NCI-H460 (cell line): ENCODE measurements around the gene ABCB9. TPM values are rescaled to one million over a fixed set of nuclear protein-coding genes. Genes with fewer than 3 reads are reported as not detected.

Experiments
- DNase-seq: peaks from one replicate; pipeline ENCODE4 v3.0.0-alpha.2; 2016; ENCODE audit warnings: low read depth; ENCODE audit errors: extremely low read depth
- small RNA-seq, 2 experiments: library from RNA; depleted of rRNA; stranded (forward); fragments of <200 nt; gene quantifications; one replicate each; pipeline ENCODE3, GENCODE V24; 2014
- total RNA-seq: library from RNA; depleted of rRNA; stranded (reverse); fragments of >200 nt; shearing (Covaris generic); gene quantifications from 2 replicates; pipeline ENCODE4 v1.2.3, GENCODE V29; 2014; rRNA removed

Gene ABCB9
- total RNA-seq, 1 experiment from 2014 or later, result 3.9 TPM

DNA sequence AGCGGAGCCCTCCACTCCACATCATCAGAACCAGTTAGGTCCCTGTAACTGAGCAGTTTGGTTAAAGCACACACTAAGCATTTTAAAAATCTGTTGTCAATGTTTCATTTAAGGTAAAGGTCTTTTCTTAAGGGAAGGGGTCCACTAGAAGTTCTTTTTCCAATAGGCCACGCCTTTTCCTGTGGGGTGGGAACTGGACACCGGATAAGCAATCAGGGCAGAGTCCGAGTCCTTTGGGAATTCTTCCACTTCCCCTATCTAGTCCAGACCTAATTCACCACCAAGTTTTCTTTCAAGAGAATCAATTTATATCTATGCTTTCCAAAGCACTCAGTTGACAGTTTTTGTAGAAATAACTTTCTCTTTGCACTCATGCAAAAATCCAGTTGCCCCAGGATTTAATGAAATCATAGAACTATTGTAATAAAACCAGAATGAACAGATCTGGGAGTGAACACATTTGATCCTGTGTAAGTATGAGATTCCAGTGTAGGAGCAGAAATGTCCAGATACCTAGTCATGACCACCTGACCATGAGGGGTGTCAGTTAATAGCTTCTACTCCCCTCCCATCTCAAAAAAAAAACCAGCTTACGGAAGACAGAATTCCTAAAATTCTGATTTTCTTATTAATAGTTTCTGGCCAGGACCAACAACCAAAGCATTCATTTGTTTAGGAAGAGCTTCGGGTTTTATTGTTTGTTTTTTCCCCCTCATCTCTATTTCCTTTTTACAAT, 82.0 kb downstream of the ABCB9 start:
- no peak for DNase-seq

- DNase-seq, result no peak
These were observed 83.2 kb downstream of the ABCB9 start for GRCh38 chr12:122882908-122883558.

DNA sequence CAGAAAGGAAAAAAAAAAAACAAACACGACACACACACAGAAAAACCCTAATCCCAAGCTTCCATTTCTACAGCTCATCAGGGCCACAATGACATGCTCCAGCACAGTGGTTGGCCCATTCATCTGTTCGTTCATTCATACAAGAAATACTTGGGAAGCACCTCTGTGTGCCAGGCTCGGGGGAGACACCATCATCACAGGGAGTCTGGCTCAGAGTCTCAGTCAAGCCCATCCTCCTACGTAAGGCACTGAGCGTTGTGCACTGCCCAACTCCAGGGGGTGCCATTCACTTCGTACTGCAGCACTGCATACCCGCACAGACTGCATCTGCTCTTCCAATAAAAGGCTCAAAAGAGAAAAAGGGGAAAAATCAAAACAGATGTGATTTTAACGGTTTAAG, 85.6 kb downstream of the ABCB9 start:
- DNase-seq, result no peak

GRCh38 chr12:122880155-122880667, 86.1 kb downstream of the ABCB9 start:
- DNase-seq, result no peak

Small RNAs within 50 kb of the gene (small RNA-seq; reads per million reads assigned to genes)
- 0 to 0.02 reads per million in 2 experiments for gene ARL6IP4
- gene MIR4304, result 0 reads per million in 2 experiments

Other genes starting within 250 kb of the ABCB9 start
- 0.05 TPM in 1 of 2 replicates, not detected in the other for gene HCAR3, start 249.7 kb downstream of the ABCB9 start, total RNA-seq
- 0.05 TPM in 1 of 2 replicates, not detected in the other for gene HCAR1, start 235.6 kb downstream of the ABCB9 start, total RNA-seq
- 66.0 and 77.5 TPM in 2 replicates for gene DENR, start 213.6 kb downstream of the ABCB9 start, total RNA-seq
- 0.14 and 0.27 TPM in 2 replicates for gene CCDC62, start 191.9 kb downstream of the ABCB9 start, total RNA-seq
- 61.5 and 64.1 TPM in 2 replicates for gene HIP1R, start 131.0 kb downstream of the ABCB9 start, total RNA-seq
- gene VPS37B, start 70.3 kb downstream of the ABCB9 start, total RNA-seq, result 13.1 and 15.8 TPM in 2 replicates
- 21.0 and 21.4 TPM in 2 replicates for gene OGFOD2, start 8.8 kb upstream of the ABCB9 start, total RNA-seq
- 209 and 227 TPM in 2 replicates for gene ARL6IP4, start 14.2 kb upstream of the ABCB9 start, total RNA-seq
- 3.4 and 4.1 TPM in 2 replicates for gene PITPNM2, start 184.6 kb upstream of the ABCB9 start, total RNA-seq